Testis (tissue), 2 donors: ENCODE measurements around the gene POLR2F.

ENCODE experiments used
- CTCF ChIP-seq, 3 experiments: fragments of 450-650 bp in 2 of 3; fragments of 200-600 bp in 1 of 3; sonication (generic) in 1 of 3; IDR thresholded peaks; one replicate each; pipeline ENCODE4 v1.5.1; 2016 to 2019; ENCODE audit warnings: antibody characterized with exemption in 3 of 3, mild to moderate bottlenecking in 2 of 3, moderate library complexity in 1 of 3
- POLR2A ChIP-seq: fragments of 450-650 bp; IDR thresholded peaks from one replicate; pipeline ENCODE4 v1.6.1; 2017; ENCODE audit warnings: antibody characterized with exemption, mild to moderate bottlenecking, moderate library complexity

GRCh38 chr22:37931893-37932389 lies 21.6 kb upstream of the POLR2F start:
- no peak for TF ChIP-seq CTCF (IDR thresholded peaks at IDR 0.05)
- no peak for TF ChIP-seq POLR2A
